ENCODE measurements around the gene SLC51B.
A peak's percentile ranks its signal among the peaks of the same experiment; 100 is the strongest.
"Not testable (repeated sequence)": the region's sequence is repeated elsewhere in the genome, so short reads cannot be mapped to it uniquely, and the experiment has no call there.

The SLC51B gene

GRCh38 chr15:65041787-65042186, 3.4 kb upstream of the SLC51B start:
- no peak for DNase-seq (ENCODE audit: low read depth in 2 of 2)

- DNase-seq (ENCODE audit: low read depth in 2 of 2) = no peak
Measured at GRCh38 chr15:65042776-65043327, 2.3 kb upstream of the SLC51B start.

- not testable (repeated sequence) for DNase-seq (ENCODE audit: low read depth in 2 of 2)
Measured at GRCh38 chr15:65044218-65044617, 969 bp upstream of the SLC51B start.

- DNase-seq (ENCODE audit: low read depth in 2 of 2) = no peak
Measured at GRCh38 chr15:65048241-65048640, 3.1 kb downstream of the SLC51B start.

GRCh38 chr15:65049418-65049840, 4.2 kb downstream of the SLC51B start:
- peak; percentile 66 to 75 for DNase-seq (ENCODE audit: low read depth in 2 of 2)

- no peak for DNase-seq (ENCODE audit: low read depth in 2 of 2)
Measured at GRCh38 chr15:65050270-65050669, 5.1 kb downstream of the SLC51B start.

GRCh38 chr15:65051266-65051665, 6.1 kb downstream of the SLC51B start:
- DNase-seq (ENCODE audit: low read depth in 2 of 2) = no peak

GRCh38 chr15:65052956-65053355, 7.8 kb downstream of the SLC51B start:
- no peak for DNase-seq (ENCODE audit: low read depth in 2 of 2)

- peak in 1 of 2 donors; percentile 25 for DNase-seq (ENCODE audit: low read depth in 2 of 2)
Measured at GRCh38 chr15:65054333-65055200, 9.4 kb downstream of the SLC51B start.

GRCh38 chr15:65055201-65055870, 10.1 kb downstream of the SLC51B start:
- no peak for DNase-seq (ENCODE audit: low read depth in 2 of 2)

- no peak for DNase-seq (ENCODE audit: low read depth in 2 of 2)
Measured at GRCh38 chr15:65056106-65056505, 10.9 kb downstream of the SLC51B start.

GRCh38 chr15:65056868-65057548, 11.8 kb downstream of the SLC51B start:
- no peak for DNase-seq (ENCODE audit: low read depth in 2 of 2)

- DNase-seq (ENCODE audit: low read depth in 2 of 2) = no peak
Measured at GRCh38 chr15:65057549-65057940, 12.4 kb downstream of the SLC51B start.

- no peak for DNase-seq (ENCODE audit: low read depth in 2 of 2)
Measured at GRCh38 chr15:65058394-65059368, 13.5 kb downstream of the SLC51B start.

GRCh38 chr15:65059369-65059750, 14.2 kb downstream of the SLC51B start:
- DNase-seq (ENCODE audit: low read depth in 2 of 2) = no peak

GRCh38 chr15:65059931-65060596, 14.9 kb downstream of the SLC51B start:
- DNase-seq (ENCODE audit: low read depth in 2 of 2) = no peak

GRCh38 chr15:65060641-65061397, 15.6 kb downstream of the SLC51B start:
- DNase-seq (ENCODE audit: low read depth in 2 of 2) = no peak

GRCh38 chr15:65062061-65062460, 16.9 kb downstream of the SLC51B start:
- no peak for DNase-seq (ENCODE audit: low read depth in 2 of 2)

GRCh38 chr15:65062726-65063125, 17.5 kb downstream of the SLC51B start:
- no peak for DNase-seq (ENCODE audit: low read depth in 2 of 2)
